COLO829 (cell line): Measurements from ENCODE around the gene CDO1.
A peak's percentile ranks its signal among the peaks of the same experiment; 100 is the strongest.

Experiments
- DNase-seq: peaks from one replicate; pipeline ENCODE4 v3.0.0; 2012; ENCODE audit warnings: low spot score

CDO1 gene

DNA sequence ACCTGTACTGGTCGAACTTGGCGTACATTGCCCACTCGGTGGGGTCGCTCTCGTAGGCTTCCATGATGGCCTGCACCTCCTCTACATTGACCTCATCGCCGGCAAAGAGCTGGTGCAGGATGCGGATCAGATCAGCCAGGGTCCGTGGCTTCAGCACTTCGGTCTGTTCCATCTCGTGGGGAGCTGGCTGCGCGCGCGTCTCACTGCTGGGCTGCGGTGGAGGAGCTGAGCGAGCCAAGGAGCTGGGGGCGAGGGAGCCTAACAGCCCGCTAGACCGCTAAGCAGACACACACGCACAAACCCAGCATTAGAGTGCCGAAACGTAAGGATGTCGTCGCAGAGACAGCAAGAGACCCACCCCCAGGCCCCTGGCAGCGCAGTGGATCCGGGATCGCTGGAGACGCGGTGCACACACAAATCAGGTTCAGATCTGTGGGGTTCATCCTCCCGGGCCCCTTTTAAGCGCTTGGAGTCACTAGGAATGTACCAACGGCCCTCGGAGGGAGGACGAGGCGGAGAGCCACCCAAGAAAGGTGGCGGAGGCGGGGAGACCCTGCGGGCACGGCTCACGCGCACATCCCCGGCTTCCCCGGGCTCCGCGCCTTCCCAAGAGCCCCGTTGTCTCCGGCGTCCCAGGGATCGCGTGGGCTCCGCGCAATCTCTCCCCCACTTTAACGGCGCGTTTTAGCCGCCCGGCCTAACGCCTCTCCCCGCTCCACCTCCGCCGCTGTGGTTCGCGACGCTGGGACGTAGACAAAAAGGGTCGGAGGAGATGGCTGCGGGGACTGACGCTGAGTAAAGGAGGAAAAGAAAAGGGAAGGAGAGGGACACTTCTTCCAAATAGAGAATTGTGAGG lies at the start of gene CDO1:
TSS of gene CDO1 (minus strand) at position 434 of the 856 bp plus-strand sequence. CDS start at position 172, 262 bp downstream.
- no peak for DNase-seq

DNA sequence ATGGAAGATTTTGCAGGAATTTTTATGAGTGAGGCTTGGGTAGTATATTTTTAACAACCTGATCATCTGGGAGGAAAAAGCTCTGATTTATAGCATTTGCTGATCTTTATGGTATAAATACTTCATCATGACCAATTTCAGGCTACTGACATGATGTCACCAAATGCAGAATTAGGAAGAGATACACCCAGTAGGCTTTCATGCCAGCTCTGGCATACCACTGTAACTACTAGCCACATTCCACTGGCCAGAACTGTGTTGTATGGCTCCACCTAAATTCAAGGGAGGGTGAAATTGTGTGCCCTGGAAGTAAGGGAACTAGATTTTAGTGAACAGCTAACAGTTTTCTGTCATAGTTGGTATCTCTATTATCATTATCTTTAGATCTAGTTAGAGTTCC lies 42.9 kb upstream of the CDO1 start:
- DNase-seq: no peak

DNA sequence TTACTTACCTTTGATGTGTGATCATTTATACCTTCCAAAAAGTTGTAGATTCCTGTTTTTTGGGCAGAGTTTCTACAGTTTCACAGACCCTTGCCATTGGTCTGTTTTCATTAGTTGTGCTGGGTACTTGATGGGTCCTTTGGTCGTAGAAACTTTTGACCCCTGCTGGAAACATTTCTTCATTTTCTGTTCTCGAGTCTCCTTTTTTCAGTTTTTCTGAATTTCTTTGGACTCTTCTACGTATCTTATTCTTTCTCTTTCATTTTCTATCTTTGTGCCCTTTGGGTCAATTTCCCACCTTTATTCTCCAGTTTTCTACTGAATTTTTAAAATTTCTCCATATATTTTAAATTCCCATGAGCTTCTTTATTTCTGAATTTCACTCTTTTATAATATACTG lies 41.9 kb upstream of the CDO1 start:
- DNase-seq: no peak

DNA sequence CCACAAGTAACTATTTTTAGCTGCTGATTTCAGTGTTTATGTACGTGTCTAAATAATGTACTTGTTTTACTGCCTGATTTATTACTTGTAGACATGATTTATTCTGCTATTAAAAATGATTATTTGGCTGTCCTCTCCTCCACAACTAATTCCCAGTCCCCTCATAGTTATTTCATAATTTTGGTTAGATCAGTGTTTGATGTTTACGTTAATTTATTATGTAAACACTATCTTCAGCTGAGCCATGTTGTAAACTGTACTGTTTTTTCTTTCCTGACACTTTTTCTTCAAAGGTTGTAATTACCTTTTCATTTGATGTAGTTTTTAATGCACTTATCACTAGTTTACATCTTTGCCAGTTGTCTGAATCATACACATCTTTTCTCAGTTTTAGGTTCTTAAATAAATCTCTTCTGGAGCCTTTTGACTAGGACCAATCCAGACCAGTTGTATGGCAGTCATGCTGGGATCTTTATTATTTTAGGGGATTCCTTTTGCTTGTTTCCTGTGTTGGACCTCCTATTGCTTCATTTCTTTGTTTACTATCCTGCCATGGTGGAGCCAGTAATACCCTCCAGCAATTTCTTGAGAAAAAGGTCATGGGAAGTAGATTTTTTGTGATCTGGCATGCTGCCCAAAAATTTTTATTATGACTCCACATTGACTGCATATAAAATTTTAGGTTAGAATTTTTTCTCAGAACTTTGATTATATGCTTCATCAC lies 41.3 kb upstream of the CDO1 start:
- peak; percentile 8 for DNase-seq

DNA sequence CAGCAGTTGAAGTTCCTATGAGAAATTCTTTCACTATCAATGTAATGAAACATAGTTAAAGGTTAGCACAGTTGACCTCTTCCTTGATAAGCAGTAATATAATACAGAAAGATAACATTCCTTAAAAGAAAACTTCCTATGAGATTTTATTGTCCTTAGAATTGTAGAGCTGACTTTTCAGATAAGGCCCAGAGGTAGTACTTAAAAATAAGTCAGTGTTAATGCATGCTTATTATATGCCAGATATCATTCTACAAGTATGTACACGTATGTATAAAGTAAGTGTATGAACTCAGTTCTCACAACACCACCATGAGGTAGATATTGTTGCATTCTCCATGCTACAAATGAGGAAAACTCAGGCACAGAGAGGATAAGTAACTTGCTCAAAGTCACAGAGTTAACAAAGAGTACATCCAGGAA lies 40.6 kb upstream of the CDO1 start:
- DNase-seq: no peak

DNA sequence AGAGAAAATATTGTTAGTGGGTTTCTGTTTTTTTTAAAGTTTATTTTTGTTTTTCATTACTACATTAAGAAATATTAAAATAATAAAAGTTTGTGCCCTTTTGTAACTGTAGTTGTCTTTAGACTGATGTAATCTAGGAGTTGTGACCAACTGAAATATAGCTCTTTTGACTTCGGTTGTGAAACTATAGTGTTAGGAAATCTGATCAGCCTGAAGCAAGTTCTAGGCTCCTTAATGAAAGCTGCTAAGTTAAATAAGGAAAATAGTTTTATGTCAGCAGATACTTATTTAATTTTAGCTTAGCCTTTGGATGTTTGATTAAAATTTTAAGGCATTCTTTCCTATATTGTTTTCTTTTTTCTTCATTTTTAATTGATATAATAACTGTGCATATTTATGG lies 39.5 kb upstream of the CDO1 start:
- no peak for DNase-seq

DNA sequence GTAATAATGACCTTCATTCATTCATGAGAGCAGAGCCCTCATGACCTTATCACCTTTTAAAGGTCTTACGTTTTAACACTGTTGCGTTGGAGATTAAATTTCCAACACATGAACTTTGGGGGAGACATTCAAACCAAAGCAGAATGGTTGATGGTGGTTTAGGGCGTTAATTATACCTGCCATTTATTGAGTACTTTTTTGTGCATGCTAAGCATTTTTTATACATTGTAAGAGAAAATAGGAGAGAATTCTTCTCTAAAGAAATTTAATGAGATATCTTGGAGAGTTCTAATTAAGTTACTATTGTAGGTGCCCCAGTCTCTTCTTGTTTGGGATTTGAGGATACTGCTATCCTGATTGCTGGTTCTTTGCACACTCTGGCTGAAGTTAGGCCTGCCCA lies 37.7 kb upstream of the CDO1 start:
- no peak for DNase-seq

DNA sequence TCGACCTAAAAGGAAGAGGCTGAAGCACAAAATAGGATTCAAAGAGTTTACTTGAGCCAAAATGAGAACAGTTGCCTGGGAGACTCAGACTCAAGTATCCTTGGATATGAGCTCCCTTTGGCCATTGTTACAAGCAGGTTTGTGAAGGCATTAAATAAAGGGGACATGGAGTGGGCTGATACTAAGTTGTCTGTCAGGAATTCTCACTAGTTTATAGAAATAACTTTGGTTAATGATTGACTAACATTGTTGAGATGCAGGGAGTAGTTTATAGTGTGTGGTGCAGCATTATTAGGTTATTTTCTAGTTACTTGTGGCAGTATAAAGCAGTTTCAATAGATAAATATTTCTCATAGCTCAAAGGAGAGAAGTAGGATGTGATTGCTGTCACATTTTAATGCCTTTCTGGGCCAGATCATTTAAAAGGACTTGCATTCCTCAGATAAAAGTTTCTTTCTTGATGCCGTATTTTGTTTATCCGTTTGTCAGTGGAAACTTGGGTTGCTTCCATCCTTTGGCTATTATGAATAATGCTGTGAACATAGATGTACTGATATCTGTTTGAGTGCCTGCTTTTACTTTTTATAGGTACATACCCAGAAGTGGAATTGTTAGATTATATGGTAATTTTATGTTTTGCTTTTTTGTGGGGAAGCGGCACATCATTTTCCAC lies 34.4 kb upstream of the CDO1 start:
- DNase-seq: no peak

DNA sequence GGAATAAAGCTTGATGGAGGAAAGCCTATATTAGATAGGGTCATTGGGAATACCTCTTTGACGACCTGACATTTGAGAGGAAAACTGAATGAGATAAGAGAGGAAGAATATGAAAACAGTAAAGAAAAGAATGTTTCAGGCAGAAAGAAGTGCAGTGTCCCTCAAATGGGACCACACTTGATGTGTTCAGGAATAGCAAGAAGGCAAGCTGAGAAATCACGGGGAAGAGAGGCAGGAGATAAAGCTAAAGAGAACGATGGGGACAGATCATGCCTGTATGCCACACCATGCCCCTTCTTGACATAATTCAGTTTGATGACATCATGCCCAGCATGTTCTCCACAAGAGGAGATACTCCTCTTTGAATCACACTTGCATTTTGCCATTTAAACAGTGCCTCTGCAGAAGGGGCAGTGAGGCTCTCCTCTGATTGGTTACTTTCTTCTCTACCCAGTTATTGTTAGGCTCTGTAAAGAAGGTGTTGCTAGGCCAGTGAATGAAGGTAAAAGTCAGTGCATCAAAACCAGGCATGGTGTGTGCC lies 32.9 kb upstream of the CDO1 start:
- no peak for DNase-seq

DNA sequence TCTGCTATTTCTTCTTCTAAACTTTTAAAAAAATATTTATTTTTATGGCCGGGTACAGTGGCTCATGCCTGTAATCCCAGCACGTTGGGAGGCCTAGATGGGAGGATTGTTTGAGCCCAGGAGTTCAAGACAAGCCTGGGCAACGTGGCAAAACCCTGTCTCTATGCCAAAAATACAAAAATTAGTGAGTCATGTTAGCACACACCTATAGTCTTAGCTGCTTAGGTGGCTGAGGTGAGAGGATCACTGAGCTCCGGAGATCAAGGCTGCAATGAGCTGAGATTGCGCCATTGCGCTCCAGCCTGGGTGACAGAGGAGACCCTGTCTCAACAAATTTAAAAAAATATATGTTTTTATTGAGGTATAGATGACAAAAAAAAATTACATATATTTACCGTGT lies 30.8 kb upstream of the CDO1 start:
- no peak for DNase-seq

DNA sequence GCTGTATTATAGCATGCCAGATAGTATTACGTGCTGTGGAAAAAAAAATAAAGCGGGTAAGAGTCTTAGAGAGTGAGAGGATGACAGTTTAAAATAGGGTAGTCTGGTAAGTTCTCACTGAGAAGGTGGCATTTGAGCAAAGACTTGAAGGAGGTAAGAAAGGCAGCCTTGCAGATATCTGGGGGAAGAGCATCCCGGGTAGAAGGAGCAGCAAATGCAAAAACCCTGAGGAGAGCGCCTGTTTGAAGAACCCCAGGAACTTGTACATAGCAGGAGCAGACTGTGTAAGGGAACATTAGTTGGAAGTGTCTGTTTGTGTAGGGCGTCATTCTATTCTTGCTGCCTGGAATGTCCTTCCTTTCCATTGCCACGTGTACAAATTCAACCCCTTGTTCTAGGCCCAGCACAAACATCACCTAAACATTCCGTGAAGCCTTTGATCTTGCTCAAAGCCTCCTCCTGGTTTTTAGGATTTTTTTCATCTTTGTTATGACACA lies 27.9 kb upstream of the CDO1 start:
- no peak for DNase-seq

DNA sequence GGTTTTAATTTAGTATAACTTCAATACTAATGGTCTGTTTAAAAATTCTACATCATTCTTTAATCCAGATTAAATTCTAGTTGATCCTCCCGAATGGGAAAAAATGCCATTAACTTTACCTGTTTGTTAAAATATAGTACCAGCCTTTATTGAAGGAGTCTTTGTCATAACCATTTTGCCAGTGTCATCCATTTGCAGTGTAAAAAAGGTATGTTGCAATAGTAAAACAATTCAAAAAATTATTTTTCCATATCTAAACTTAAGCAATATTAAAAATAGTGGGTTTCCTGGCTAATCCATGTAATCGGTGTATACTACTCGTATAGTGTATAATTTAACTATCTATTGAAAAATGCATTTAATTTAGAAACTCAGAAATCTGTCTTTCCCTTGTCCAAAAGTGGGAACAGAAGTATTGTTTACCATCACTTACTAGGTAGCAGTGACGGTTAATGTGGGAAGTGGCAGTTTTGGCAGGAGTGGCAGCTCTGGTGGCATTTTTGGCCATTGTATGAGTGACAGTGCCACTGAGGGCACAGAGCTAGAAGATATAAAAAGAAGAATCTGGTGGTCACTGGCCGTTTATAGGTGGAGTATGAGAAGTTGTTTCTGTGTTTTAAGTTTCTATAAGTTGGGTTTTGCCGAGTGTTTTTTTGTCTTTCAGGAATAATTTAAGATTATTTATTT lies 27.1 kb upstream of the CDO1 start:
- DNase-seq: no peak

DNA sequence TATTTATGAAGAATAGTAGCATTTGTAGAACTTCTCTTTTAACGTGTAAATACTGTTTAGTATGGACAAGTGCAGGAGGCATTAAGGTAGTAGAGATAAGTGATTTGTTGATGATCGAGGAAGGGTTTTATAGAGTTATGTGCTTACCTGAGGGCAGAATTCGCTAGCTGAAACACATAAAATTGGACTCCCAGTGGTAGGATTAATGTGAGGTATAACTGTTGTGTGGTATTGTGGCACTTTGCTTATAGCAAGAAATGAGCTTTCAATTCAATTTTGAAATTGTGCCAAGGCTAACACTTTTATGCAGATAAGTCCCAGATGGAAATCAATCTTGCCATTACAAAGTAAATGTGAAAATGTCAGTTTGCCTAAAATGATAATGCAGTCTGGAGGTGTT lies 26.5 kb upstream of the CDO1 start:
- DNase-seq: no peak

DNA sequence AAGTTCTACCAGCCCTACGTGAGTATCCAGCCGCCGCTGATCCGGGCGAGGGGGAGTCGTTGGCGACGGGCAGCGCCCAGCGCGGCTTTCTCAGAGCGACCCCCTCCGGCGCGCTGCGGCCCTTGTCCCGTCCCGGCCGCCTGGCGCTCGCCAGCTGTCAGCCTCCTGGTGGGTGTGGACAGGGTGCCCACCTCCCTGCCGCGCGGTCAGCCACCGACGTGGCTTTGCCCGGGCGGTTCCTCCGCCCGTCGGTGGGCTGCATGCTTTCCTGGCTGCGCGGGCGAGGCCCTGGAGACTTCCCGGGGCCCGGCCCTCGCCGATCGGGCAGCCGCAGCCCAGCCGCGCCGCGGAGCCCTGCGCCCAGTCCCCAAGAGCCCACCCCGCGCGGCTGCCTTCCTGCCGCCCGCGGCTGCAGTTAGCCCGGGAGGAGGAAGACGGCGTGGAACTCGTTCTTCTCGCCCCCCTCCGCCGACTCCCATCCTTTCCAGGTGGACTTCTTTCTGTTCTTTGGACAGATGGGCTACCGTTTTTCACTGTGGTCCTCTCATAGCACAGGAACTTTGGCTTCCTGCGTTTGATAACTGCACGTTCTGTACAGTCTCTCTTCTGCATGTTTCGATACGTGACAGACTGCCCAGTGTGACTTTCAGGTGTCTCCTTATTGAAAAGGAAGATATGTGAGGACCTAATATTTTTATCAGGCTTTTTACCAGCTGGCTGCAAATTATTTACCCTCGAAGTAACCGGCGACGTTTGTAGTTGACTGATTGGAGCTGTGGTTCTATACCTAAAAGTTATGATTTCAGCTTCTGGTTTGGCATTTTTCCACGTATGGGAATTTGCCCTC lies 25.9 kb upstream of the CDO1 start:
- DNase-seq: peak; percentile 6

DNA sequence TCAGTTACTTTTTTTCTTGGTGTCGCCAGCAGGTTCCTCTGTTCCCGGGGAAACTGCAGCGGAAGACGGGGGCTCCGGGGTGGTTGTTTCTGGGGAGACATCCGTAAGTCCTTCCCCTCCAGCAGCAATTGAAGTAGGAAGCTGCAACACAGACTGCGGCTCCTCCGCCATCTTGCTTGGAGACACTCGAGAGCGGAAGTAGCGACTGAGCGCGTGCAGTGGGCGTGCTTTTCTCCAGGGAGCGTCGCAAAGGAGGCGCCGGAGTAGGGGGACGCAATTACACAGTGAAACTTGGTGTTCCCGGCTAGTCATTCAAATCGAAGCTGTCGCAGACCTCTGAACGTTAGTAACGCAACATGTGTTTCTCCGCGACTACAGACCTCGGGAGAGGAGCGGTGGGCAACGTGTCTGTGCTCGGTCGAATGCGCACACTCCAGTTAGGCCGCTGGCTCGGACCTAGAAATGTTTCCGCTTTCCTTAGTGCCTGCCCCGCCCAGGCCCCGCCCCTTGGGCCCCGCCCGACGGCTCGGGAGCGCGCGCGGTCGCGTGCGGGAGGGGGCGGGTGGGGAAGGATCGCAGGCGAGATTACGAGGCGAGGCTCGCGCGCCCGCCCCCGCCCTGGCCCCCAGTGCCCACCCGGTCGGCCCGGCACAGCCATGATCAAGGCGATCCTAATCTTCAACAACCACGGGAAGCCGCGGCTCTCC lies 25.1 kb upstream of the CDO1 start, which contains the start of the genes AP3S1 and ATG12:
TSS of gene AP3S1 (plus strand) at position 554 of the 707 bp plus-strand sequence. CDS start at position 657, 103 bp downstream.
TSS of gene ATG12 (minus strand) at position 184 of the 707 bp plus-strand sequence. CDS start at position 171, 13 bp downstream.
- DNase-seq: peak; percentile 77

DNA sequence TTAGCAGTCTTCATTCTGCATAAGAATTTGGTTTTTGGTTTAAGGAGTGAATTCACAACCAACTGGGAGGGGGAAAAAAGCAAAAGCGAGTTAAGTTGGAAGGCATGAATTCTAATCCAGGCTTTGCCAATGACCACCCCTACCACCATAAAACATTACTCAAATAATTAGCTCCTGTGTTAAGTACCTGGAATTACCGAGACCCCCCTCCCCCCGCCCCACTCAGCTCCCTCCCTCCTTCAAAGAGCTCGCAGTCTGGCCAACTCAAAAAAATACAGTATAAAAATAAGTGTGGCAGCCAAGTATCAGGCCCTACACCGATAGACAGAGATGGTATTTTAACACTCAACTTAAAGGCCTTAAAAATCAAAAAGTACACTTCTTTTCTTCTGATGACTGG lies 24.4 kb upstream of the CDO1 start:
- no peak for DNase-seq

DNA sequence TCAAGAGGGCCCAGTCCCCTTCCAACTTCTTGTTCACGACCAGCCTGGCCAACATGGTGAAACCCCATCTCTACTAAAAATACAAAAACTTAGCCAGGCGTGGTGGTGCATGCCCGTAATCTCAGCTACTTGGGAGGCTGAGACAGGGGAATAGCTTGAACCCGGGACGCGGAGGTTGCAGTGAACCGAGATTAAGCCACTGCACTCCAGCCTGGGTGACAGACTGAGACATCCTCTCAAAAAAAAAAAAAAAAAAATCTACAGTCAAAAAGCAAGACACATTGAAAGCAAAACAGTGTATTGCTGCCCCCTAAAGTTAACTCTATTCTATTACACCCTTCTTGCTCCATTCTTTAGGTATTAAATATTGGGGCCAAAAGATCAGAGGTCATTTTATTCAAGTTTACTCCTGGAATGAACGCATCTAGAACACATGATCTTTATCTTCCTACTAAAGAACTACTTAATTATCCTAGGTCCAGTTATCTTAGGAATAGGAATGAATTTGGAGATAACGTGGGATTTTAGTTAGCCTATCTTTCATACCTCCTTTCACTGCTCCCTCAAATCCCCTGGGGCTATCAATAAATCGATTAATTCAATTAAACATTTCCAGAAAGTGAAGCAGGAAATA lies 22.5 kb upstream of the CDO1 start:
- peak; percentile 45 for DNase-seq

DNA sequence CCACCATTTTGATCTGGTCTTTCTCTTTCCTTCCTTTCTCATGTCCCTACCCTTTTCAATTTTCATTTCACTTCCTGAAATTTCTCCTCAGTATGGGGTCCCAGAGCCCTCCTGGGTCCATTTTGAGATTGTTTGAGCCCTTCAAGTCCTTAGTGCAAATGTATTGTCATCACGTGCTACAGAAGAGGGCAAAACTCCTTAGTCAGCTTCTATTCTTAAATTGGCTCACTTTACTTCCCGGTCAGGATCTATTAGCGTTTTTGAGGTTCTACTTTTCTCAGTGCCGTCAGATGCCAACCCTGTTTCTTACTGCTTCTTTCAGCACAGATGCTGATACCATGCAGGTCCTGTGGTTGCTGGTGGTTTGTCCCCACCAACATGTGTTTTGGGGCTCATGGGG lies 19.0 kb upstream of the CDO1 start:
- DNase-seq: no peak

DNA sequence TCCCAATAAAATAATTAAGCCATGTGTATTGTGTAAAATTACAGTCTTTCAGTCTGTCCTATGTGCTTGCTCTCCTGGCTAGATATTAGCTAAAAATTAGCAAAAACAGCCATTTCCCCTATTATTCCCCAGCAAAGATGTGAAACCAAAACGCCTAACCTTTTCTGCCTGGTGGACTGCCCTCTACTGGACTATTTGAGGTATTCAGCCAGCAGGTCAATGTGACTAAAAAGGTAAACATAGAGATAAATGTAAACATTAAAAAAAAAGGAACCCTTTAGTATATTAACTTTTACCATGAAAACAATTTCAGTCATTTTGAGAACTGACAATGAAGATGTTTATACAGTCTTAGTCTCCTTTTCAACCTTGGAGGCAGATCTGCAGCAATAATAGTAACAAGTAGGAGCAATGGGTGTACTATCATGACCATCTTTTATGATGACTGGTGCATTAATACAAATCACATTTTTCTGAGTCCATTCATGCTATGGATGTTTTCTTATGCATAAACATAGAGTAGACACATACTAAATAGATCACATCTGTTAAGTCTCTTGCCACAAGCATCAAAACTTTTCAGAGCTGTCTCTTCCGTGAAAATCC lies 14.8 kb upstream of the CDO1 start:
- no peak for DNase-seq
